ENCODE data around the gene GDF11. TPM values are rescaled to one million over a fixed set of nuclear protein-coding genes. Genes with fewer than 3 reads are reported as not detected.
"Not testable (repeated sequence)": the region's sequence is repeated elsewhere in the genome, so short reads cannot be mapped to it uniquely, and the experiment has no call there.

GDF11 gene
- total and polyA plus RNA-seq, 2 of the 4 experiments (the other 2 are of a cell fraction) = 2.7 to 12.9 TPM

- no peak overlapping the region for H2AFZ ChIP-seq (replicated peaks; ENCODE audit: low read length, poor library complexity)
- no peaks in the 10 kb centered on the region for H3K27me3 ChIP-seq (ENCODE audit: control insufficient read depth, insufficient read depth, low read length)
- no peak overlapping the region for H3K4me2 ChIP-seq (ENCODE audit: low read depth, low read length)
- DNase-seq (no peak), ATAC-seq (ENCODE audit: low read depth) (no peak)
- CTCF ChIA-PET = no interaction called here
- H3K23ac ChIP-seq (ENCODE audit: low read depth, low read length) = no peak overlapping the region
- no peak overlapping the region for H3K14ac ChIP-seq (replicated peaks; ENCODE audit: low read depth, low read length)
- BruUV-seq (replicated peaks) = no TSS peak
- H4K20me1 ChIP-seq (ENCODE audit: insufficient read depth, low read length) = no peaks in the 10 kb centered on the region
- no peak for TF ChIP-seq SMC3 (IDR thresholded peaks at IDR 0.05; ENCODE audit: low read depth, low read length)
- H3K56ac ChIP-seq (ENCODE audit: extremely low read depth, insufficient read depth, low read length) = no peak overlapping the region
- H3K9ac ChIP-seq (ENCODE audit: low read depth, low read length) = no peak overlapping the region
- no peak overlapping the region for H4K5ac ChIP-seq (ENCODE audit: low read depth, low read length)
- in situ Hi-C loops (cut with MboI; ENCODE audit: low sequenced_read_pairs) (no loop called here), dilution Hi-C loops (cut with HindIII; ENCODE audit: low sequenced_read_pairs, unreplicated experiment) (no loop called here), intact Hi-C loops (cut with micrococcal nuclease) (no loop called here)
- H4K8ac ChIP-seq (ENCODE audit: low read depth in 2 of 2, low read length in 2 of 2) = no peak overlapping the region
- H3K9me3 ChIP-seq (ENCODE audit: control insufficient read depth, insufficient read depth, low read length) = no peaks in the 10 kb centered on the region
- H4K91ac ChIP-seq (ENCODE audit: insufficient read depth, low read depth, low read length) = no peak overlapping the region
- H3K4me1 ChIP-seq (ENCODE audit: control insufficient read depth, insufficient read depth, low read length) = no peaks in the 10 kb centered on the region
- H2AK5ac ChIP-seq (ENCODE audit: low read depth, low read length) = no peak overlapping the region
- H3K18ac ChIP-seq (ENCODE audit: low read depth, low read length) = no peak overlapping the region
- no peak overlapping the region for H2BK5ac ChIP-seq (ENCODE audit: low read depth, low read length, poor library complexity, severe bottlenecking)
- POLR2A ChIA-PET (ENCODE audit: unreplicated experiment) = interaction anchor here (0.5 kb wide), 1 partner anchor 286 kb away, joined by 3 read pairs; no protein-coding TSS in a partner anchor
- H3K27ac ChIP-seq (ENCODE audit: insufficient read depth, low read length) = no peak overlapping the region
- H3K4ac ChIP-seq (ENCODE audit: low read depth, low read length) = no peak overlapping the region
- peaks cover 12 to 40% of the 10 kb centered on the region in 2 experiments for H3K79me1 ChIP-seq (ENCODE audit: low read depth in 1 of 2, low read length in 2 of 2)
- 100% methylated on average over 1 of the region's 2 CpGs; no CpG with 5 or more reads in 1 of the 2 experiments for WGBS, 2 experiments (ENCODE audit: extremely low coverage in 2 of 2, insufficient read length in 1 of 2)
- no peak overlapping the region for H2AK9ac ChIP-seq (replicated peaks; ENCODE audit: low read depth, low read length, poor library complexity)
- no peak overlapping the region for H3K4me3 ChIP-seq (ENCODE audit: insufficient read depth, low read depth, low read length)
- H2BK120ac ChIP-seq (ENCODE audit: low read depth, low read length) = no peak overlapping the region
- H2BK15ac ChIP-seq (ENCODE audit: low read depth, low read length) = no peak overlapping the region
- peaks cover 39% of the 10 kb centered on the region for H3K36me3 ChIP-seq (ENCODE audit: control insufficient read depth, insufficient read depth, low read length)
- H2BK20ac ChIP-seq (ENCODE audit: low read depth, low read length) = no peak overlapping the region
- H3K9me1 ChIP-seq (ENCODE audit: insufficient read depth, low read length) = no peaks in the 10 kb centered on the region
These were observed 14.8 kb downstream of the GDF11 start for GRCh38 chr12:55757701-55758100.

- H3K18ac ChIP-seq (ENCODE audit: low read depth, low read length); H3K27ac ChIP-seq (ENCODE audit: insufficient read depth, low read length); H2AFZ ChIP-seq (replicated peaks; ENCODE audit: low read length, poor library complexity); H3K9me1 ChIP-seq (ENCODE audit: insufficient read depth, low read length); H3K9ac ChIP-seq (ENCODE audit: low read depth, low read length); H4K8ac ChIP-seq (ENCODE audit: low read depth in 2 of 2, low read length in 2 of 2); H3K27me3 ChIP-seq (ENCODE audit: control insufficient read depth, insufficient read depth, low read length); BruUV-seq (replicated peaks); H3K4me2 ChIP-seq (ENCODE audit: low read depth, low read length); DNase-seq; H3K14ac ChIP-seq (replicated peaks; ENCODE audit: low read depth, low read length); H3K4me3 ChIP-seq (ENCODE audit: insufficient read depth, low read depth, low read length); H4K91ac ChIP-seq (ENCODE audit: insufficient read depth, low read depth, low read length); H3K9me3 ChIP-seq (ENCODE audit: control insufficient read depth, insufficient read depth, low read length); H3K4ac ChIP-seq (ENCODE audit: low read depth, low read length); H4K20me1 ChIP-seq (ENCODE audit: insufficient read depth, low read length); H2AK5ac ChIP-seq (ENCODE audit: low read depth, low read length); in situ Hi-C loops (cut with MboI; ENCODE audit: low sequenced_read_pairs); H4K5ac ChIP-seq (ENCODE audit: low read depth, low read length); intact Hi-C loops (cut with micrococcal nuclease); ATAC-seq (ENCODE audit: low read depth); H2BK15ac ChIP-seq (ENCODE audit: low read depth, low read length); H3K4me1 ChIP-seq (ENCODE audit: control insufficient read depth, insufficient read depth, low read length); H3K56ac ChIP-seq (ENCODE audit: extremely low read depth, insufficient read depth, low read length); H2BK5ac ChIP-seq (ENCODE audit: low read depth, low read length, poor library complexity, severe bottlenecking); H2BK120ac ChIP-seq (ENCODE audit: low read depth, low read length); CTCF ChIA-PET; POLR2A ChIA-PET (ENCODE audit: unreplicated experiment); dilution Hi-C loops (cut with HindIII; ENCODE audit: low sequenced_read_pairs, unreplicated experiment); H2BK20ac ChIP-seq (ENCODE audit: low read depth, low read length); H2AK9ac ChIP-seq (replicated peaks; ENCODE audit: low read depth, low read length, poor library complexity); H3K23ac ChIP-seq (ENCODE audit: low read depth, low read length): not testable (repeated sequence)
- WGBS, 2 experiments (ENCODE audit: extremely low coverage in 2 of 2, insufficient read length in 1 of 2) = 100% methylated on average over 1 of the region's 4 CpGs; no CpG with 5 or more reads in 1 of the 2 experiments
- H3K79me1 ChIP-seq (ENCODE audit: low read depth in 1 of 2, low read length in 2 of 2) = peaks cover 12 to 41% of the 10 kb centered on the region in 2 experiments
- H3K36me3 ChIP-seq (ENCODE audit: control insufficient read depth, insufficient read depth, low read length) = peaks cover 35% of the 10 kb centered on the region
These were observed 15.7 kb downstream of the GDF11 start for GRCh38 chr12:55758575-55758974.

All from IMR-90 (cell line).